Measurements from ENCODE around the gene ADAMTS2. TPM values are rescaled to one million over a fixed set of nuclear protein-coding genes. Genes with fewer than 3 reads are reported as not detected.

The ADAMTS2 gene
- total and polyA plus RNA-seq, 2 of the 8 experiments (the other 6 are each of a cell fraction or from before 2014, with no cell fraction given): 6.6 to 7.3 TPM

- TF ChIP-seq CHD7 (IDR thresholded peaks at IDR 0.05; ENCODE audit: insufficient replicate concordance, low read length) (no peak), KDM5A (IDR thresholded peaks at IDR 0.05; ENCODE audit: low read length) (no peak), EZH2 (IDR thresholded peaks at IDR 0.05; ENCODE audit: low read depth, low read length, severe bottlenecking) (no peak), YY1 (IDR thresholded peaks at IDR 0.05; ENCODE audit: low read depth, low read length) (no peak), JUND (IDR thresholded peaks at IDR 0.05; ENCODE audit: low read length) (no peak), MAX (IDR thresholded peaks at IDR 0.05) (no peak), NANOG (IDR thresholded peaks at IDR 0.05; ENCODE audit: insufficient read depth, low read depth, low read length, poor library complexity, severe bottlenecking) (no peak), GTF2F1 (IDR thresholded peaks at IDR 0.05; ENCODE audit: borderline replicate concordance, low read depth, low read length) (no peak), SUZ12 (IDR thresholded peaks at IDR 0.05; ENCODE audit: low read length) (no peak)
These were observed 127.0 kb downstream of the ADAMTS2 start (continued) for GRCh38 chr5:179217956-179218942.
